Iris pigment epithelial cell (primary cell): ENCODE results near the gene NME9.

Experiments used
- DNase-seq: peaks from one replicate; pipeline ENCODE4 v3.0.0-alpha.2; 2011; ENCODE audit warnings: low read depth

NME9 gene

GRCh38 chr3:138362538-138362937 lies 32.9 kb upstream of the NME9 start:
- no peak for DNase-seq

DNA sequence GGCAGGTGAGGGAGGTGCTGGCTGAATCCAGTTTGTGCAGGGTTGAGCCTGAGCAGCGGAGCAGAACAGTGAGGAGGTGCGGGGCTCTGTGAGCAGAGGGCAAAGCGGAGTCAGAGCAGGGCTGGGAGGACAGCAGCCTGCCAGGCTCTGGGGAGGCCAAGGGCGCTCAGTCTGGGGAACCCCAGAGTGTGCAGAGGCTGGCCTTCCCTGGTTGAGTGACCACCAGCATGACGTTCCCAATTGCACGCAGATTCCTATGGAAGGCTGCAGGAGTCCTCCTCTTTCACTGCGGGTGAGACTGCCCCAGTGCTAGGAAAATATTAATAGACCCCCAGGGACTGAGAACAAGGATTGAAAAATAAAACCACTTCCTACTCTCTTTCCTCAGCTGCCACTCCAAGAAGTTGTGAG lies 31.9 kb upstream of the NME9 start:
- no peak for DNase-seq

- no peak for DNase-seq
Measured at GRCh38 chr3:138360869-138361525, 31.3 kb upstream of the NME9 start.

GRCh38 chr3:138359919-138360868 lies 30.5 kb upstream of the NME9 start:
- no peak for DNase-seq

GRCh38 chr3:138359148-138359918 lies 29.7 kb upstream of the NME9 start:
- DNase-seq: no peak

- no peak for DNase-seq
Measured at GRCh38 chr3:138356730-138357405, 27.2 kb upstream of the NME9 start.

GRCh38 chr3:138355071-138355470 lies 25.4 kb upstream of the NME9 start:
- DNase-seq: no peak

- no peak for DNase-seq
Measured at GRCh38 chr3:138354376-138354775, 24.7 kb upstream of the NME9 start.

GRCh38 chr3:138351916-138352550 lies 22.4 kb upstream of the NME9 start:
- peak; percentile 28 for DNase-seq

DNA sequence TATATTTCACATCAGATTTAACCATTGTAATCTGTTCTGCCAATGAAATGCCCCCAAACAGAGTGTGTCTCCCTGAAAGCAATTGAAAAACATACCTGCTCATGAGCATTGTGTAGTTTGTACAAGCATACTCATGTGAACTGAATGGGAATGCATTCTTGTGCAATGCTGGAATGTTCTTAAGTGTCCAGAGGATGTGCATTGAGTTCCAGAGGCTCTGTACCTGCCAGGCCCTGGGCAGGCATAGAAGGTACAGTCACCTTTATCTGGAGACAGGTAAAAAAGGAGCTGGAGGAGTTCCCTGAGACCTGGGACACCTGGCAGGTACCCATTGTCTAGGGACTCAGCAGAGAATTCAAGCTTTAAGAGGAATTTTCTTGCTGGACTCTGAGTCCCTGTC lies 21.5 kb upstream of the NME9 start:
- peak; percentile 50 for DNase-seq

- peak; percentile 52 for DNase-seq
Measured at GRCh38 chr3:138349926-138350665, 20.4 kb upstream of the NME9 start.

- DNase-seq: peak; percentile 31
Measured at GRCh38 chr3:138348754-138349739, 19.4 kb upstream of the NME9 start.

- DNase-seq: peak; percentile 77
Measured at GRCh38 chr3:138347960-138348753, 18.5 kb upstream of the NME9 start, which contains the start of gene MRAS. Gene MRAS, plus strand, starts transcription at chr3:138348579. Its CDS starts 24,305 bp downstream, at chr3:138372884.

DNA sequence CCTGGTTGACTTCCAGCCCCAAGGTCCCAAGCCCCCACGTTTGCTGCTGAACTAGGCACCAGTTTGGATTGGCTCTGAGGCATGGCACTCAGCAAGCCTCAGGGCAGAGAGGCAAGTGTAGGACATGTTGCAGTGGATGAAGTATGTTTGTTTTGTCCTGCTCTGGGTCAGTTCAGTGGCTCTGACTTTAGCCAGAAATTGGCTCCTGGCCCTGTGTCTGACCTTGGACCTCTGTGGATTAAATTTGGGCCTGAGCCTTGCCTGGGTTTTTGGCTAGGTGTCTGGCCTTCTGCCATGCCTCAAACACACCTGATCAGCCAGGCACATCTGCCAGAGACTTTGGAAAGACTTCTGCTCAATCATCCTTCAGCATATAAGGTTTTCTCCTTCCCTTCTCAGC lies 15.1 kb upstream of the NME9 start:
- DNase-seq: no peak

DNA sequence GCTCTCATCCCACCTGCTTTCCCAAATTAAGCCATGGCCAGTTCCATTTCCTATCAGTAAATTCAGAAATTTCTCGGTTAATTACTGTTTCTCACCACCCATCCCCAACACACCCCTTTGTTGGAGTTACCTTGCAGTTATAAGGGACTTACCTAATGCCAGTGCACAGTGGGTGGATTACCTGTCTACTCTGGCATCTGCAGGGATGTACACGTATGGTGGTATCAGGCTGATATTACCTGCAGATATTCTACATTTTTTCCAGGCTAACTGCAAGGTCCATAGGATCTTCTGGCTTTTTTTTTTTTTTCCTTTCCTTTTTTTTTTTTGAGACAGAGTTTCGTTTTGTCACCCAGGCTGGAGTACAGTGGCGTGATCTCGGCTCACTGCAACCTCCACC lies 10.9 kb upstream of the NME9 start:
- DNase-seq: no peak

DNA sequence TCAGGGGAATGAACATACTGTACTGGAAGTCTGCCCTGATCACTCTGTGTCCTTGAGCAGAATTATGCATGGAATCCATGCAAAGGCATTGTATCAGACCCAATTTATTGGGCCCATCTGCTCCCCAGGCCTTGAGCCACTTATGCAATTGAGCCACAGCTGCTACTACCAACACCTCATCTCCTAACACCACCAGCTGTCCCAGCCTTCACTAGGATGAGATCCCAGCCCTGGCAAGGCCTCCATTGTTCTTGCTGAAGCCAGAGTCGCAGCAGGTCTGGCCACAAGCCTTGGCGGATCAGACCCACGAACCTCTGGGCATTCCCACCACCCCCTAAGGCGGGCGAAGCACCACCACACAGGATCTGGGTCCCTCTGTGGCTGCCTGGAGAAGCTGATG lies 9.2 kb upstream of the NME9 start:
- DNase-seq: no peak

DNA sequence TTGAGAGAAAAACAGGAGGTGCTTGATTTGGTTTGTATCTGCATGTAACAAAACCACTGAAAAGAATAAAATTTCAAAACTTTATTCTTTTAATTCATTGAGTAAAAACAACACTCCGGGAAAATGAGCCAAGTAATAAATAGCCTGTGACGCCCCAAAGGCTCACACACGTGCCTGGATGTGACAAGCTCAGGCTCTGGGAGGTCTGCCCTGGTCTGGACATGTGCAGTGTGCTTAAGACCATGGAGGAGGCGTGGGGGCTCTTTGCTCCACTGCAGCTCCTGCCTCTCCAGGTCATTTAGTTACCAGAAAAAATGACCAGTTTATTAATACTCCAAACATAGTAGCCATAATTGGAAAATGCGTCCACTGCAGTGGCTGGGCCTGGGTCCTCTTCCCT lies 8.6 kb upstream of the NME9 start:
- no peak for DNase-seq

DNA sequence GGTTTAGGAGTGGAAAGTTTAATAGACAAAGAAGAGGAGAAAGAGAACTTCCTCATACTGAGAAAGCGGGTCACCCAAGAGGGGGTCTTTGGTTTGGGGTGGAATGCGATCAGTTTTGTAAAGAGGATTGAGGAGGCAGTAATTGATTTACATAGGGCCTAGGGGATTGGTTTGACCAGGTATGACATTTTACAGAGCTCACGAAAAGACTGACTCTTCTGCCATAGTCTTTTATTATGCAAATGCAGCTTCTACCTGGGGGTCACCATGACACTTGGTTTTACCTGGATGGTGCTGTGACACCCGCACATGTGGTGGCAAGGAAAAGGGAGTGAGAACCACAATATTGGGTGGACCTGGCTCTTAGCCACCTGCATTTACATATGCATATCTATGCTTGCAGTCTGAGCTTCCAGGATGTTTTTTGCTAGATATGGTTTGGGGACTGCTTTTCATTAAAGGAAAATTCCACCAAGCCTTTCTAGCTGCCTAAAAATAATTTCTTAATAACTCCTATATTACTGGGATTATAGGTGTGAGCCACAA lies 6.9 kb upstream of the NME9 start:
- no peak for DNase-seq
